Inferior parietal cortex (tissue), 1 donor: Measurements from ENCODE around the gene HHLA2.
A peak's percentile ranks its signal among the peaks of the same experiment; 100 is the strongest.
"Not testable (repeated sequence)": the region's sequence is repeated elsewhere in the genome, so short reads cannot be mapped to it uniquely, and the experiment has no call there.

Experiments
- DNase-seq: peaks from one replicate; pipeline ENCODE4 v3.0.0-alpha.2; 2016; ENCODE audit errors: extremely low spot score

HHLA2 gene

GRCh38 chr3:108342837-108343486 lies 46.6 kb downstream of the HHLA2 start:
- DNase-seq = no peak

GRCh38 chr3:108343491-108343890 lies 47.1 kb downstream of the HHLA2 start:
- no peak for DNase-seq

GRCh38 chr3:108345492-108346205 lies 49.3 kb downstream of the HHLA2 start:
- no peak for DNase-seq

DNA sequence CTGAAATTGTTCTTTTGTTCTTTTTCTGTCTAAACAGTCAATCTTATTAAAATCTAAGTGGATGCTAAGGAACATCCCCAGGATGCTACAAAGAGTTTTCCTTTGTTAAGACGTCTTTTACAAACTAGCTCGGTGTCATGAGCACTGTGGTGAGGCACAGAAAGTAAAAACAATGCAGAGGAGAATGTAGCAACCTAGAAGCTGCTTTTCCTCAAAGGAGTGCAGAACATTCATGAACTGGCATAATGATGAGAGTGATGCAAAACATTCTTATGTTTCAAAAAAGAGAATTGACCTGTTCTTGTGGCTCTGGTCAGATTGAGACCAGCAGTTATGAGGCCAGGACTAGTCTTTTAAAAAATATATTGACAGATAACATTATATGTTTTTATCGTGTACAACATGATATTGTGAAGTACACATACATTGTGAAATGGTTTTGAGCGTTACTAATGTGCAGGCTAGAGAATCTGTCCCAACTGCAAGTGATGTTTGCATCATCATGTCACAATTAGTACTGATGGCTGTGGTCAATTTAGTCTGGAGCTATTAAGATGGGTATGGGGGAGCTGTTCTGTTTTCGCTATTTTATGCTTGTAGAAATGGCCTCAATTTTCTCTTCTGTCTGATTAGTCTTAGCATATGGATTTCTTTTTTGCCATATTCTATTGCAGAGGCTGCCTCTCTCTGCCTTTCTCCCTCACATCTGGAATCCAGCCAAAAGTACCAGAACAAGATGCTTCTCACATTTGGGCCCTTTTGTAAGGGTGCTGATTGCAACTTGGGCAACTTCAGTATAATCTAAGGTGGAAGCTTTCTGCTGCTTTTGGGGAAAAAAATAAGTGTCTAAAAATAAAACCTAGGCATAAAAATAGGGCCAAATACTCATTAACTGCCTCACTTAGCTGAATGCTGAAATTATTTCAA lies 50.2 kb downstream of the HHLA2 start:
- DNase-seq = peak; percentile 32

GRCh38 chr3:108352176-108352575 lies 55.8 kb downstream of the HHLA2 start:
- no peak for DNase-seq

GRCh38 chr3:108354562-108354961 lies 58.2 kb downstream of the HHLA2 start:
- DNase-seq = no peak

DNA sequence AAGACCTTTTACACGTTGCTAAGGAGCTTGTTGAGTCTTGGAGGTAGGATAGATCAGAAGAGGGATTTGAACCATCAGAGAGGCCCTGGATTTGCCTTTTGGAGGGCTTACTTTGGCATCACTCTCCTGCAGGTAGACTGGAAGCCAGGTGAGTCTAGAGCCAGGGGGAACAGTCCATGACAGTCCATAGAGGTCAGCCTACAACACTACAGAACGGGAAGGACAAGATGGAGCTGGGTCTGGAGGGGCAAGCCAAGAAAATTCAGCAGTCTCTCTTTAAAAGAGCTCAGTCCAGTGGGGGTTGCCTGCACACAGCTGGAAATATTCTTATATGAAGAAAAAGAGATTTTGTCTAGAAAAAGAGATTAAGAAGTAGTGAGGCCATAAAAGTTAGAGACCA lies 60.7 kb downstream of the HHLA2 start:
- no peak for DNase-seq

DNA sequence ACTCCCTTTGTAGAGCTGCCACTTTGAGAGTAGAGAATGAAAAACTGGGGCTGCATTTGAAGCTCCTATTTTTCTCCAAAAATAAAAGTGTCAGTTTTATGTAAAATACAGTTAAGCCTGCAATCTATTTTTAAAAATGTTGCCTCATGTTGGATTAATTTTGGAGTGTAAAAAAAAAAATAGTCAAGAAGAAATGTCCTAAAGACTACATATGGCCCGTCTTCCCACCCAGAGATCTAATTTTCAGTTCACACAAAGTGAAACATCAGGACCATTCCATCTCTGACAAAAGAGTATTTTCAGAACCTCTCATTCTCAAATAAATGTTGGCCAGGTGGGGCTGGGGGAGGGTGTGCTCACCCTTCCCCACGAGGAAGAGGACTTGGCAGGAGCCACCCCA lies 62.7 kb downstream of the HHLA2 start:
- peak; percentile 40 for DNase-seq

DNA sequence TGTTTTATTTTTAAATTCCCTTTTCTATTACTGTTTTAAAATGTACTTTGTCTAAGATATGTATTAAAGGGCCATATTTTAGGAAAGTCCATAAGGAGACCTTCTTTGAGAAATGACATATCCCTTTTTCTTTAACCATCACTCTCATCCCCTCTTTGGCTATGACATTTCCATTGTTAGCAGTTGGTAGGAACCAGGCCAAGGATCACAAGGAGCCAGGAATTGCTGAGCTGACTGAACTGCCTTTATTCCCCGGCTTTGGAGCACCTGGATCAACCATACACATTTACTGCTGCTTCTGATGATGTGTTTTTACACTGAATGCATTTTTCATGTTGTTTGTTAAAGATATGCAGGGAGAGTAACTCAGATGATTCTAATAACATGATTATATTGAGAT lies 79.7 kb downstream of the HHLA2 start:
- DNase-seq = no peak

GRCh38 chr3:108377384-108377783 lies 81.0 kb downstream of the HHLA2 start:
- no peak for DNase-seq

GRCh38 chr3:108378153-108378951 lies 82.0 kb downstream of the HHLA2 start:
- DNase-seq = no peak

DNA sequence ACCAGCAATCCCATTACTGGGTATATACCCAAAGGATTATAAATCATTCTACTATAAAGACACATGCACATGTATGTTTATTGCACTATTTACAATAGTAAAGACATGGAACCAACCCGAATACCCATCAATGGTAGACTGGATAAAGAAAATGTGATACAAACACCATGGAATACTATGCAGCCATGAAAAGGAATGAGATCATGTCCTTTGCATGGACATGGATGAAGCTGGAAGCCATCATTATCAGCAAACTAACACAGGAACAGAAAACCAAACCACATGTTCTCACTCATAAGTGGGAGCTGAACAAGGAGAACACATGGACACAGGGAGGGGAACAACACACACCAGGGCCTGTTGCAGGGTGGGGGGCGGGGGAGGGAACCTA lies 82.6 kb downstream of the HHLA2 start:
- DNase-seq = not testable (repeated sequence)

DNA sequence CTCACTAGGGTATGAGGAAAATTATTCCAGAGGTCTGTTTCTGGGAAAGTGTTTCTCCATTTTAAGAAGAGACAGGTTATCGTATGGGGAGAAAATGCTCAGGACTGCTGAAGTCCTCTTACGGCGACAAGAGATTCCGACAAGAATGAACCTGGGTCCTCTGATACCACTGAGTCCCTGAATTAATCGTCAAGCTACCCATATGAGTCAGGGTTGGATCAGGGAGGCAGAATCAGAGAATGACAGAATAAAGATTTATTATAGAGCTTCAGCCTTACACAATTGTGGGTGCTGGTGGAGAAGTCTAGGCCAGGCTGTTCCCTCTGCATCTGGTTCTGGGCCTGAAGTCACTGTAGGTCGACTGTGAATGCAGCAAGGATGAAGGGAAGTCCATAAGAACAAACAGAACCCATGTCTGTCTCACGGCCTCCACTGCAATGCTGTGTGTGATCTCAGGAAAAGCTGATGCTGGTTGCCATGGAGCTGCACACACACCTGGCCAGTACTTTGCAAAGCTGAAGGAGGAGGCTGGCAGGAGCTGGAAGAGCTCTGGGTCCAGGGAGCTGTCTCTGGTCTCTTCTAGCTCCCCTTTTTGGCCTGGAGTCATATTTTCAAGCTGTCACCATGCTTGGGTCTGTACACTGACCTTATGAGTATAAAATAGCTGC lies 83.9 kb downstream of the HHLA2 start:
- DNase-seq = no peak

GRCh38 chr3:108381529-108382140 lies 85.3 kb downstream of the HHLA2 start:
- DNase-seq = no peak

DNA sequence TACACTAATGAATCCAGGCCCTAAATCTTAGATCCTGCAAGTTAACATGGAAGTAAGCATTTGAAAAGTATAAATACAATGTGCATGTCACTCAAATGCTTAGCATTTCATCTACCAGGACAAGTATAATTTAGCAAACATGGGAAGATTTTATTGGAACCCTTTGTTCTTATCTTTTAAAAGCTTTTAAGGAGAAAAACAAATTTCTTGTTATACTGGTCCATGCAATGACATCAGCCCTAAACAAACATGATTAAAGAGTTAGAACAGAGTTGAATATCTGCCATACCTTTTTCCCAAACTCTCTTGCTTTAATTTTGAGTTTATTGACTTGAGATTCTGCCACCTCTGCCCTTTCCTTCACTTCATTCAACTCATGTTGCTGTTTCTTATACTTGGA lies 87.0 kb downstream of the HHLA2 start:
- no peak for DNase-seq

DNA sequence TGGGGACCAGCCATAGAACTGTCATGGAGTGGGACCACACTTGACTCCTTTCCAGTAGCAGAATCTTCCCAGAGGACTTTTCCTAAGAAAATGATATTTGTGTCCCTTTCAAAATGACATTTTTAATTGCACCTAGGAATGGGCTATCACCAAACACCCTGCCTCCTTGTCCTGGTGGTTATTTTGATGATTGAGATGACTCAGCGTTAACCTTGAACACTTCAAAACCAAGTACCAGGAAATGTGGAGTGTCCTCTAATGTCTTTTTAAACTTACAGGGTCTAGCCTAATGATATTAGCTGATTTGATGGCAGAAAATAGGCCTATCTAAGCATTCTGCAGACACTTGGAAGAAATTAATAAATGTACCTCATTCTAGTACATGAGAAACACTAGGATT lies 90.7 kb downstream of the HHLA2 start:
- no peak for DNase-seq

DNA sequence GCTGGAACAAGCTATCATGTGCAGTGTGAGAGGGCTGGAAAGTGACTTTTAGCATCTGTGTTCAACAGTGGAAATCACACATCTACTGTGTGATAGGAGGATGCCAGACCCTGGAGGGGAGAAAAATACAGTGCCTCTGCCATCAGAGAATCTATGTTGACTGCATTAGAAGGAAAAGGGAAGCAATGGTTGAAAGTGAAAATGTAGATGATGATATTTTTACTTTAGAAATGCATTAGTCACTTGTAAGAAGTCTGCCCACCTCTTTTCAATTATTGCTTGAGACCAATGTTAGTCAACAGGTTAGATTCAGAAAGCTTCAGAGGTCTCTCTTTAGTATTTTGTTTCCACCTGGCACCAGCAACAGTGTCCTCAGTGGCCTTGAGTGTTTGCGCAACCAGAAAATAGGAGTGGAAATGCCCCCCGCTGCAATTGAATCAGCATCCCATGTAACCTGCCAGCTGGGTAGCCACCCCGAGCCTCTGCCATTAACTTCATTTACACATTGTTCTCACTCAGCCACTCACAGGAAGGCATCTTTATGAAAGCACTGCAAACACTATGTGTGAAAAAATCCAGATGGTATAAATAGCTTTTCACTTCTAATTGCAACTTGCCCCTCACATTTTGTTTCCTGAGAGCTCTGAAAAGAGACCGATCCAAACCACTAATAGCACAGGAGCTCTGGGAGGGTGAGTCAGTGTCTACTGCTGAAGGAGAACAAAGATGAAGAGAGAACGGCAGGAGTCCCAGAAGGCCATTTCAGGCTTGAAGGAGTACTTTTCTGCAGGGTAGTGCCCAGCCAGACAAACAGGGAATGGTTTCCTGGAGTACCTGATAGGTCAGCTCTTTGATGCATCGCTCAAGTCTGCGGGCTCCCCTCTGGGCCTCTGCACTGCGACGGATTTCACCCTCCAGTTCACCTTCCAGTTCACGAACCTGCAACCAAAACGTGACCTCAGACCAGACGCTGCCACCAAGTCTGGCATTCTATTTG lies 92.1 kb downstream of the HHLA2 start:
- DNase-seq = no peak

GRCh38 chr3:108389372-108389771 lies 93.0 kb downstream of the HHLA2 start:
- no peak for DNase-seq

DNA sequence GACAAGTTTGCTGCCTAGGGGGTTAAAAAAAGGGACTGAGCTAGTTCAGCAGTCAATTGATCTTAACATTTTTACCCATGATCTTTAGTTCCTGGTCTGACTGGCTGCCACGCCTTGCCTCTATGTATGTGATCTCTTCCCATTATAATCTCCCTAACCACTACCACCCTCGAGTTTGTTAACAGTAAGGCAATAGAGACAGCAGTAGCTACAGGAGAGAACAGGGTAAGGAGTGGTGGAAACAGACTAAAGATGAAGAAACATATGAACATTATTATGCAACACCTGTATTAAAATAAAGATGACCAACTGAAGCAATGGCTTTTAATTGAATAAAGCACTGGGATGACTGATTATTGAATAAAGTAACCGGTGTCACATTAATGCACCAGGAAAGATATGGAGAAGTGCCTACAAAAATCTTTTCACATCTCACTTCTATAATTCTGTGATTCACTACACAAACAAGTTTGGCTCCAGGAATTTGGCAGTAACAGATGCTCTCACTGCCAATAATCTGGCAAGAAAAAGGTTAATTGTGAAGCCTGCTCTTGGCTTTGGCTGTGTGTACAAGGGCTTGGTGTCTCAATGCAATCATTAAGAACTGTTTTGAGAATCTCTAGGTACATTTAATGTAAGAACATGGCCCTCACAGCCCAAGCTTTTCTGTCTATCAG lies 95.7 kb downstream of the HHLA2 start:
- peak; percentile 56 for DNase-seq
